ENCODE measurements around the gene CADPS2. TPM values are rescaled to one million over a fixed set of nuclear protein-coding genes. Genes with fewer than 3 reads are reported as not detected.

The CADPS2 gene
- total RNA-seq, 4 donors from 2014 or later, result 8.7 to 27.9 (median 16.7) TPM

DNA sequence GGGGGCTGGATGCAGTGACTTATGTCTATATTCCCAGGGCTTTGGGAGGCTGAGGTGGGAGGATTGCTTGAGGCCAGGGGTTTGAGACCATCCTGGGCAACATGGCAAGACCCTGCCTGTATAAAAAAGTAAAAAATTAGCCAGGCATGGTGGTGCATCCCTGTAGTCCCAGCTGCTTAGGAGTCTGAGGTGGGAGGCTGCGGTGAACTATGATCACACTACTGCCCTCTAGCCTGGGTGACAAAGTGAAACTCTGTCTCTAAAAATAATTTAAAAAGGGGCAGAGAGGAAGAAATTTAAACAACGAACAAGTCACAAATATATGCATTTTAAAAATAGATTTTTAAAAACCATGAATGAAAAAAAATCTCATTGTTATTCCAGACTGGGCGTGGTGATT lies 535.6 kb downstream of the CADPS2 start:
- TF ChIP-seq, protein P1, sequence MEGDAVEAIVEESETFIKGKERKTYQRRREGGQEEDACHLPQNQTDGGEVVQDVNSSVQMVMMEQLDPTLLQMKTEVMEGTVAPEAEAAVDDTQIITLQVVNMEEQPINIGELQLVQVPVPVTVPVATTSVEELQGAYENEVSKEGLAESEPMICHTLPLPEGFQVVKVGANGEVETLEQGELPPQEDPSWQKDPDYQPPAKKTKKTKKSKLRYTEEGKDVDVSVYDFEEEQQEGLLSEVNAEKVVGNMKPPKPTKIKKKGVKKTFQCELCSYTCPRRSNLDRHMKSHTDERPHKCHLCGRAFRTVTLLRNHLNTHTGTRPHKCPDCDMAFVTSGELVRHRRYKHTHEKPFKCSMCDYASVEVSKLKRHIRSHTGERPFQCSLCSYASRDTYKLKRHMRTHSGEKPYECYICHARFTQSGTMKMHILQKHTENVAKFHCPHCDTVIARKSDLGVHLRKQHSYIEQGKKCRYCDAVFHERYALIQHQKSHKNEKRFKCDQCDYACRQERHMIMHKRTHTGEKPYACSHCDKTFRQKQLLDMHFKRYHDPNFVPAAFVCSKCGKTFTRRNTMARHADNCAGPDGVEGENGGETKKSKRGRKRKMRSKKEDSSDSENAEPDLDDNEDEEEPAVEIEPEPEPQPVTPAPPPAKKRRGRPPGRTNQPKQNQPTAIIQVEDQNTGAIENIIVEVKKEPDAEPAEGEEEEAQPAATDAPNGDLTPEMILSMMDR (IDR thresholded peaks at IDR 0.05; ENCODE audit: low read depth), result no peak

DNA sequence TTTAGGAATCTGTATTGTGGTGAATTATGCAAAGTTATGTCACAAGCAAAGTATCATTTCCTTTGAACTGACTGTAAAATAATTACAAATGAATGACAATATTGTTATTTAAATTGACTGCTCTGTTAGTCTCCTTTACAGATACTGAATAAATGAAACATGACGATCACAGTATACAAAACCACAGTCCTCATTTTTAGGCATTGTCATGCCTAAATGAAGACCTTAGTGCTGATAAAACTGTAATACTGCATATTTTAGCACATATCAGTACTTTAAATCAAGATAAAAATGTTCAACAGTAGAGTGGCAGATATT lies 542.0 kb downstream of the CADPS2 start:
- TF ChIP-seq, protein P1 (IDR thresholded peaks at IDR 0.05; ENCODE audit: low read depth), result no peak

DNA sequence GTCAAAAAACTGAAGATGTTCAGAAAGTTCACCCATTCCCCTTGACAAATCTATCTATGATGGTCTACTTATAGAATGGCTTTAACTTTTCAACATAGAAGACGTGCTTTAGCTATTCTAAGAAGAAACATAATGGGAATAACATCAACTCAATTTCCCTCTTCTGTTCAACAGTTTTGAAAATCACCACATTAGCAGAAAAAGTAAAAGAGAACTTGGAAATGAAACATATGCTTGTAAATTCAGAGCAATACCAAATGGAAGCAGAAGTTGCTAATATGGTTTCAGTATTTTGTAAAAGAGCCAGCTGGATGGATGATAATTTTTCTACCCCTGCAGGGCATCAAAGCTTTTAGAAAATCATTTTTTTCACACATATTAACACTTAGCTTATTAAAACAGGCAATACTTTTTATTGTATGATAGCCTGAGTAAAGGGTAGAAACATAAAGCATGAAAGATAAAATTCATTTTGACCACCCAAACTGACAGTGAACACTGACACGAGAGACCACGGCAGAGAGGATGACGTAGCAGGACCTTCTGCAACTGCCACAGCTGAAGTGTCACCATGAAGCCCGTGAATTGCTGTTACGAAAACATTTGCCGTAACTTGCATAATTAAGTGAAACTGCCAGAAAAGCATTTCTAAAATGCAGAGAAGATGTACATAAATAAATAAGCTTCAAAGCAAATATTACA lies 542.5 kb downstream of the CADPS2 start:
- TF ChIP-seq, protein P1 (IDR thresholded peaks at IDR 0.05; ENCODE audit: low read depth), result no peak

DNA sequence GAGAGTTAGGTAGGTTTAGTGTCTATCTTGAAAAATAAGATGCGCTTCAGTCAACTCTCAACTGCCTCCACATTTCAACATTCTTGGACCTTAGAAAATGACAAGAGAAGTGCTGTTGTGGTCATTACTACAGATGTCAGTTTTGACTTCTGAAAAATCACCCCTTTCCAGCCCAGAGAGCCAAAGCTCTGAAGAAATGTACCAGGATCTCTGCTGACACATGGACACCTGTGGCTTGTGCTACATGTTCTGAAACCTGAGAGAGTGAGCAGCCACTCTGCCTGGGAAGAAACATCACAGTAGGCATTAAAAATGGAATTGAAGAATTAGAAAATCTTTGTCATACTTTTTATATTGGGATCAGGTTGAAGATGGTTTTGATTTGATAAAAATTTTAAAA lies 545.8 kb downstream of the CADPS2 start:
- TF ChIP-seq, protein P1 (IDR thresholded peaks at IDR 0.05; ENCODE audit: low read depth), result no peak

DNA sequence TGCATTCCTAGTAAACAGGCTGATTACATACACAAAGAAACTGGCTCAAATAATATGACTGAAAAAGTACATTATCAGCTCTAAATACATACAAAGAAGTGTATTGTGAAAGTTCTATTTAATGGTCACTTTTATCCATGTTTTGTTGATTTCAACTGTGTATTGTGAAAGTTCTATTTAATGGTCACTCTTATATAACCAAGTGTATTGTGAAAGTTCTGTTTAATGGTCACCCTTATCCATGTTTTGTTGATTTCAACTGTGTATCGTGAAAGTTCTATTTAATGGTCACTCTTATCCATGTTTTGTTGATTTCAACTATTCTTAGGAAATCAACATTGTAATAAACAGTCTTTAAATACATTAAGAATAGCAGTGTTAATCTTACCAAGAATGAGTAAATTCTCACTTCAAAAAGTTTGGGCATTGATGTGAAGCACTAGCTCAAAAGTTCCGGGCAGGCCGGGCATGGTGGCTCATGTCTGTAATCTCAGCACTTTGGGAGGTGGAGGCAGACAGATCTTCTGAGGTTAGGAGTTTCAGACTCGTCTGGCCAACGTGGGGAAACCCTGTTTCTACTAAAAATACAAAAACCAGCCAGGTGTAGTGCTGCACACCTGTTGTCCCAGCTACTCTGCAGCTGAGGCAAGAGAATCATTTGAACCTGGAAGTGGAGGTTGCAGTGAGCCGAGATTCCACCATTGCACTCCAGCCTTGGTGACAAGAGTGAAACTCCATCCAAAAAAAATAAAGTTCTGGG lies 546.9 kb downstream of the CADPS2 start:
- TF ChIP-seq, protein P1 (IDR thresholded peaks at IDR 0.05; ENCODE audit: low read depth), result no peak

DNA sequence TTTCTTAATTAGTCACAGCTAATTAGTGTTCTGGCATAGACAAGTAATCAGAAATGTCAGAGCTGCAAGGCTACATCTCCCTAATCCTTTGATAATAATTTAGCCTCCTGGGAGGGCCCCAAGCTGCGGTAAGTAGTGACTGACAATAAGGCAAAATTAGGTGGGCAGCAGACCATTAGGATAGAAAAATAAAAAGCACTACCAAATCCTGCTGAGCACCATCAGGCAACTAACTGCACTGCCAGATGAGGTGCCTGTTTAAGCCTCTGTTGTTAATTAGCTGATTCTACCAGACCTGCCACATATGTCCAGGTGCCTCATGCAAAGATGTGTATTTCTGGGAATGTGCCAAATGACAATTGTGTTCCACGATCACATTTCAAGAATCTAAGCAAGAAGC lies 549.2 kb downstream of the CADPS2 start:
- TF ChIP-seq, protein P1 (IDR thresholded peaks at IDR 0.05; ENCODE audit: low read depth), result no peak

DNA sequence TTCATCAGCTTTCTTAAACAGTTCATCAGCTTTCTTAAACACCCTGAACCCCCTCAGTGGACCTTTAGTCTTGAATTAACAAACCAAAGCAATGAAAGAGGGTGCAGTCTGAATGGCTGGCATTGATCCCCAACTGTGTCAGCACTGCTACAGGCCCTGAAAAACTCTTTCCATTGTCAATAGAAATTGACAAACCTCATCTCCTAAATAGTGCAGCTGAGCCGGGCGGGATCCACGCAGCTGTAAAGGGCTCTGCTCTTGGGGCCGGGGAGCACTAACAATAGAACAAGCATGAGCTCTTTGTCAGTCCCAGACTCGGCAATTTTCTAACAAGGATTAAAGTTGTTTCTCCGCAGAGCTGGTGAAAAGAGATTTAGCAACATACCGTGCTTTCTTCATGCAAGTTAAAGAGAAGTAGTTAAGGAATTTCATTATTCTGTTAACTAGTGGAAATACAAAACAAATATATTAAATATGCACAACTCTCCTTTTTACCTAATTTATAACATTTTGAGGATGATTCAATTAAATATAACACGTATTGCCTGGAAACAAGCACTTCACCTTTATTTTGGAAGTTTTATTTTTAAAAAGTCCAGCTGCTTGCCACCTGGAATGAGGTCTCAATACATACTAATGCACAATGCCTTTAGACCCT lies 557.0 kb downstream of the CADPS2 start:
- TF ChIP-seq, protein P1 (IDR thresholded peaks at IDR 0.05; ENCODE audit: low read depth), result no peak

All from subcutaneous adipose tissue (tissue), 4 donors.